Thyroid gland (tissue), 4 donors: Measurements from ENCODE around the gene TTBK2.

Experiments used
- CTCF ChIP-seq, 6 experiments: fragments of 200-600 bp in 3 of 6; fragments of 450-650 bp in 3 of 6; sonication (generic) in 3 of 6; IDR thresholded peaks; one replicate each; pipeline ENCODE4 v1.5.1; 2016 to 2019; ENCODE audit warnings: antibody characterized with exemption in 6 of 6, mild to moderate bottlenecking in 2 of 6, inconsistent platforms in 1 of 6, moderate library complexity in 1 of 6
- POLR2A ChIP-seq, 2 donors: fragments of 450-650 bp; IDR thresholded peaks; one replicate each; pipeline ENCODE4 v1.6.1; 2017; ENCODE audit warnings: antibody characterized with exemption in 2 of 2, mild to moderate bottlenecking in 2 of 2, moderate library complexity in 1 of 2

DNA sequence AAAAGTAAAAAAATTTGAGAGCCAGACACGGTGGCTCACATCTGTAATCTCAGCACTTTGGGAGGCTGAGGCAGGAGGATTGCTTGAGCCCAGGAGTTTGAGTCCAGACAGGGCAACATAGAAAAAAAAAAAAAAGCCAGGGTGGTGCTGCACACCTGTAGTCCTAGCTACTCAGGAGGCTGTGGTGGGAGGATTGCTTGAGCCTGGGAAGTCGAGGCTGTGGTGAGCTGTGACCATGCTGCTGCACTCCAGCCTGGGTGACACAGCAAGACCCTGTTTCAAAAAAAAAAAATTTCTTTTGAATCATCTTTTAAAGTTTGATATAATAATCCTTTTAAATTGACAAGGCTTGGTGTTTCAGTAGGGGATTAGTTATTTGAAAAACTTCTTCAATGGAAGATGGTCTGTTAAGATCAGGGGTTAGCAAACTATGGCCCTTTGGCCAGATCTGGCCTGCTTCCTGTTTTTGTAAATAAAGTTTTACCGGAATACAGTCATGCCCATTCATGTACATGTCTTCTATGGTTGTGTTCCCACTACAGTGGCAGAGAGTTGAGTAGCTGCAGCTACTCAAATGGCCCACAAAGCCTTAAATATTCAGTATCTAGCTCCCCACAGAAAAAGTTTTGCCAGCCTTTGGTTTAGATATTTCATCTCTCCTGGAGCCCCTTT, 212.6 kb downstream of the TTBK2 start:
- TF ChIP-seq CTCF (IDR thresholded peaks at IDR 0.05) = no peak
- no peak for TF ChIP-seq POLR2A (IDR thresholded peaks at IDR 0.05)
